Measurements from ENCODE around the gene ZNF451.
"Not testable (repeated sequence)": the region's sequence is repeated elsewhere in the genome, so short reads cannot be mapped to it uniquely, and the experiment has no call there.

Gene ZNF451

GRCh38 chr6:57091375-57091774 lies 1.4 kb downstream of the ZNF451 start:
- DNase-seq = not testable (repeated sequence)

DNA sequence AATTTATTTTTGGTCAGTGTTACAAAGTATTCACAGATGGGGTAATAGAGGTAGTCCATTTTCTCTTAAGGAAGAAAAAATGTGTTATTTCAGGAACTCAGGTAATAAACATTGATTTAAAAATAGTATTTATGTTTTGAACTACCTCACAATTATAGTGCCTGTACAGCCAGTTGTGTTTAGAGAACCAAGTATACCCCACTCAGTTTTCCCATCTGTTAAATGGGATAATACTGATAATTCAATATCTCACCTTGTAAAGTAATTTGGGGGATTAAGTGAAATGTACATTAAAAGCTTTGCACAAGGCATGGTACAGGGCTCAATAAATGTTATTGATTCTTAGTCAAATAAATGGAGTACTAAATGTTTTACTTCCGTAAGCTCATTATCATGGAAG lies 4.7 kb downstream of the ZNF451 start:
- DNase-seq = no peak

- no peak for DNase-seq
Observed at GRCh38 chr6:57097596-57097995, 7.6 kb downstream of the ZNF451 start.

DNA sequence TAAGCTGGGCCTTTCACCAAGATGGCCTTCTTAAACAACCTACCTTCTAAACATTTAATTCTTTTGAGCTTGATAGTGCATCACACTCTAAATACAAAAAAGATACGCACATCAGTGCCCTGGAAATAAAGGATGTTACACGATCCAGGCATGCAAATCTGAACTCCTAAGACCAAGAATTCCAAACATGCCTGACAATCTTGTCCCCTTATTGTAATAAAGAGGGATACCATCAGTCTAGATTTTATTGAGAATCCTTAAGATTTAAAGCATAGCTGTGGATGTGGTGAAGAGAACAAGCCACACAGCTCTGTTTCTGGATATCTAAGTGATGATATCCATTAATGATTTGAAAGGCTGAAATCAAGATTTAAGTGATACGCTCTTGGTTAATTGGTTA lies 13.0 kb downstream of the ZNF451 start:
- DNase-seq = no peak

DNA sequence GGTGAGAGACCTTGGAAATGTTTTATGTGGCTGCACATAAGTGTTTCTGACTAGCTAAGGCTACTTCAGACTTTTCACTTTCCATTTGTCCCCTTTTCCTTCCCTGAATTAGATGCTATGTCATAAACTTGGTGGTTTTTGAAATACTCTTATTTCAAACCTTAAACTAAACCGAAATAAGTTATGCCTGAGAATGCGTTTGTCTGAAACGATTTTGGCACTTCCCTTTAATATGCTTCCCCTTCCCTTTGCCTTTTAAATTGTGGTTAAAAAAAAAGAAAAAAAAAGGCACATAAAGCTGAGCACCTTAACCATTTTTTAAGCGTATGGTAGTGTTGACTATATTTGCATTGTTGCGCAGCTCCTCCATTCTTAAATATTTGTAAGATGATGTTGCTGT lies 14.3 kb downstream of the ZNF451 start:
- no peak for DNase-seq

DNA sequence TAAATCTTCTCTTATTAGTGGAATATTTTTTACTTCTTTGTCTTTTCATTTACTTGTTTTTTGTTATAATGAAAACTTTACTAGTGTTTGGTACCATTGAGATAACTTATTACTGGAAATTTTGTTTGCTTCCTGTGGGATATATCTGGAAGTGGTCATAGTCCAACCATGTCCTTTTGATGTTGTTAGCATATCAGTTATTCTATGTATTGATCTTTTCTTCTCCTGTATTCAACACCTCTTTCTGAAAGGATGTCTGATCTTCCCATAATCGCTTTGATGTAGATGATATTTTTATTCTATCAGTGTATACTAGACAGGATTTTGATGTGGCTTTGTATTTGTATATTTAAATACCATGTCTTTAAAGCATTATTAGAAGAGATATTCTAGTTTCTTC lies 17.0 kb downstream of the ZNF451 start:
- DNase-seq = no peak

DNA sequence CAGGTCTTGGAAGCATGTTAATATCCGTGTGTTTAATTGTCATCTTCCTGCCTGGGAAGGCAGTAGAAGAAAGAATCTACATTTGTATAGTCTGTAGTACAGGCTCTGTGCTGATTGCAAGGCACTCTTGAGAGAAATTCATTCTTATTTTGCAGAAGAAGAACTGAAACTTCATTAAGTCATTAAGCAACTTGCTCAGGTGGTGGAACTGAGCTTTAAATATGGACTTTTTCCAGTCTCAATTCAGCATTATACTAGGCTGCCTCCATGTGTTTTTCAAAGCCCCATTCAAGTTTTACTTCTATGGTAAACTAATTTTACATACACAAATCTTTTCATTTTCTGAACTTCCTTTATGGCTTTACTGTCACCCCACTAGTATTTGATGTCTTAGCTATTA lies 18.7 kb downstream of the ZNF451 start:
- no peak for DNase-seq

- DNase-seq = no peak
Observed at GRCh38 chr6:57109880-57110279, 19.9 kb downstream of the ZNF451 start.

DNA sequence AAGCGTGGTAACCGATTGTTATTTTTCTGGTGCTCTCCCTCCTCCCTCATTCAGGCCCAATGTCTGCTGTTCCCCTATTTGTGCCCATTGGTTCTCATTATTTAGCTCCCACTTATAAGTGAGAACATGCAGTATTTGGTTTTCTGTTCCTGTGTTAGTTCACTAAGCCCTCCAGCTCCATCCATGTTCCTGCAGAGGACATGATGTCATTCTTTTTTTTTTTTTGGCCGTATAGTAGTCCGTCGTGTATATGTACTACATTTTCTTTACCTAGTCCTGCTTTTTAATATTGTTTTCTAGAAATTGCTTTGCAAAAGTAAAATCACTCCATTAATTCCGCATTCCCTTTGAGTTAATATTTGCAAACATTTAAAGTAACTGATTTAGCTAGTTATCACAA lies 23.1 kb downstream of the ZNF451 start:
- DNase-seq = no peak

DNA sequence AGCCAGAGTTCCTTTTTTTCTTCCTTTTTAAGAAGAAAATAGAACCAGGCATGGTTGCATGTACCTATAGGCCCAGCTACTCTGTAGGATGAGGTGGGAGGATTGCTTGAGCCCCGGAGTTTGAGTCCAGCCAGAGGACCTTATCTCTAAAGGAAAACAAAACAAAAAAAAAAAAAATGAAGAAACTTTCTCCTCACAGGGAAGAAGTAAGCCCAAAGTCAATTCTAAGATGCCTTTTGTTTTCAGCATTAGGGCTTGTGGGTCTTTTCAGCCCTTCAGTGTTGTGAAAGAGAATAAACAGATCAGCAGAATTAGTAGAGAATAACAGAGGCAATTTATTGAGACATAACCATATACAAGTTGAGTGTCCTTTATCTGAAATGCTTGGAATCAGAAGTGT lies 26.8 kb downstream of the ZNF451 start:
- DNase-seq = no peak

DNA sequence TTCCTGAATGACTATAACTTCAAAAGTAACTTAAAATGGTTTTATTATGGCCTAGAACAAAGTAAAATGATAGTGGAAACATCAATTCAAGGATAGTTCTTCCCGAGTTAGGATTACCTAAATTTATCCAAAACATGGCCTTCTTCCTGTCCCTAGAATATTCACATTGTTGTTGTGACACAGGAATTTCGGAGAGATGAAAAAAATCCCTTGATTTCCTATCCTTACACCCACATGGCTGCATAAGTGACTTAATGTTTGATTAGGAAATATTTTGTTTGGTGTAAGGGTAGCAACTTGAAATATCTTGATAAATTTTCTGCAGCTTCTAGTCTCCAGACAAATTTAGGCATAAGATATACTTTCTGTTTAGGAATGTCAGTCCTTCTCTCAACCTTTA lies 27.8 kb downstream of the ZNF451 start:
- no peak for DNase-seq

GRCh38 chr6:57123111-57123510 lies 33.1 kb downstream of the ZNF451 start:
- DNase-seq = no peak

DNA sequence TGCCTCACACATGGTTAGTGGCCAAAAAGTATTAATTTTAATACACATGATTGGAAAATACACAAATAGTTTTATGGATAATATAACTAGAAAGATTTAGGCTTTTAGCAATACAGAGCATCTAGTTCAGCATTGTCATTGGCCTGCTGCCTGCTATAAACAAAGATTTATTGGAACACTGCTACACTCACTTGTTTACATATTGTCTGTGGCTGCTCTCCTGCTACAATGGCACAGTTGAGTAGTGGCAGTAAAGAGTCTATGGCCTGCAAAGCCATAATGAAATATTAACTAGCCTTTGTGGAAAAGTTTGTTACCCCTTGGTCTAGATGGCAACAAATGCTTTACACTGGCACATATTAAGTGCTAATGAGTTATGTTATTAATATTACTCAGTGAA lies 37.8 kb downstream of the ZNF451 start:
- no peak for DNase-seq

GRCh38 chr6:57130661-57131177 lies 40.7 kb downstream of the ZNF451 start:
- DNase-seq = no peak

DNA sequence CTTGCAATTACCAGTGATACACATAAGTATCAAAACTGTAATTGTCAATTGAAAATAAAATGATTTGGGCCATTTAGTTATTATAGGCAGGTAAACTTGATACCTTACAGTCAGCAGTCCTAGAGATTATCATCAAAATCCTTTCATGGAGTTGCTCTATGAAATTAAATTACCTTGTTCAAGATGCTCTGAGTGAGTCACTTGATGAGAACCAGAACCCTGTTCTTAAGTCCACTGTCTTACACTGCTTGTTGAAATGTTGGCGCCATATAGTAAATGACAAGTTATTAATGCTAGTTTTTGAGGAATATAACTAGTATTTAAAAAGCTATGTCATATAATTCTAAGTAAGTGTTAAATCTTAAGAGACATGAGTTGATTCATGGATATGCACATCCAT lies 45.0 kb downstream of the ZNF451 start:
- DNase-seq = no peak

- no peak for DNase-seq
Observed at GRCh38 chr6:57135885-57136284, 45.9 kb downstream of the ZNF451 start.

- DNase-seq = no peak
Observed at GRCh38 chr6:57137350-57137749, 47.4 kb downstream of the ZNF451 start.

DNA sequence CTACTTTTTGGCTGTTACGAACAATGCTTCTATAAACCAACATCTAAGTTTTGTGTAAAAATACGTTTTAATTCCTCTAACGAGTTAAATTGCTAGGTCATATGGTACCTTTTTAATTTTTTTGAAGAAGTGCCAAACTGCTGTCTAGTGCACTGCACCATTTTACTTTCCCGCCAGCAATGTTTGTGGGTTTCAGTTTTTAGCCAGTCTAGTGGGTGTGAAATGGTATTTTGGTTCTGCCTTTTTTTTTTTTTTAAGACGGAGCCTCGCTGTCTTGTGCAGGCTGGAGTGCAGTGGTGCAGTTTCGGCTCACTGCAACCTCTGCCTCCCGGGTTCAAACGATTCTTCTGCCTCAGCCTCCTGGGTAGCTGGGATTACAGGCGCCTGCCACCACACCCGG lies 48.0 kb downstream of the ZNF451 start:
- DNase-seq = no peak

DNA sequence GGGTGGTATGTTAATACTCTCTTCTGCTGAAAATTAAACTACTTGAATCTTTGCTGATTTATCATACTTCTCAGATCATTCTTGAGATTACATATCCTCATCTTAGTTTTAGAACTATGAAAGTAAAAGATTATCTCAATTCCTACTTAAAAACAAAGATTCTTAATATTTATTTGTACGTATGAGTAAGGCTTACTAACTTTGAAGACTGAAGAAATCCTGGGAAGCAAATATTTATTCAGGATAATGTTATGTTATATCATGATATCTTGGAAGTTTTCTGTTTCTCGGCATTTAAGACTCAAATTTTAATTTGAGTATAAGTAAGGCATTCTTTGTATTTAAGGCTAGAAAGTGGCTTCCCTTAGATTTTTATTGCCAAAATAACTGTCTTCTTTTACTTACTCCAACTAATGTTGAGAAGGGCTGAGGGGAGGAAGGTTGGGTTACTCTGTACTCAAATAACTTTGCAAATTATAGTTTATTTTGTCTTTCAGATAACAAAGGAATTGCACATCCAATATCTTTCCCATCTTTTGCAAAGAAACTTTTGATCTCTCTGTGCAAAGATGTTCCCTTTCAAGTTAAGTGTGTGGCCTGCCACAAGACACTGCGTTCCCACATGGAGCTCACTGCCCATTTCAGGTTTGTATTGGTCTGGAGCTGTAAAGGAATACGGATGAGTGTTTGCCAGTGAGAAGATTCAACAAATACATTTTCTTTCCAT lies 51.6 kb downstream of the ZNF451 start:
- no peak for DNase-seq

GRCh38 chr6:57142178-57142525 lies 52.2 kb downstream of the ZNF451 start:
- no peak for DNase-seq

DNA sequence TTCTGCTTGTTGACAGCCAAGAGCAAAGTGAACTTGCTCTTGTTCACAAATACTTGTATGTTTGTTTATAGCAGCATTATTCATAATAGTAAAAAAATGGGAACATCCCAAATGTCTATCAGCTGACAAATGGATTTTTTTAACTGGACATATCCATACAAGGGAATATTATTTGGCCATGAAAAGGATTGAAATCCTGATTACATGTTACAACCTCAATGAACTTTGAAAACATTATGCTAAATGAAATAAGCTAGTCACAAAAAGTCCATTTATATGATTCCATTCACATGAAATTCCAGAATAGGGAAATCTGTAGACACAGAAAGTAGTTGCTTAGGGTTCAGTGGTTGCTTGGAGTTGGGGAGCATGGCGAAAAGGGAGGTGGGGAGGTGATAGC lies 53.7 kb downstream of the ZNF451 start:
- DNase-seq = no peak

GRCh38 chr6:57147401-57147800 lies 57.4 kb downstream of the ZNF451 start:
- DNase-seq = no peak

GRCh38 chr6:57147955-57148858 lies 58.2 kb downstream of the ZNF451 start:
- DNase-seq = no peak

- no peak for DNase-seq
Observed at GRCh38 chr6:57158658-57159057, 68.7 kb downstream of the ZNF451 start.

Data from stimulated activated CD4-positive, alpha-beta T cell treated with anti-CD3 and anti-CD28 coated beads, Interleukin-4, amount 100 ng/mL, for 24 hours (primary cell).